Peyer's patch (tissue), 4 donors: ENCODE data around the gene RUBCN.

ENCODE experiments used
- CTCF ChIP-seq, 6 experiments: fragments of 450-650 bp in 4 of 6; fragments of 200-600 bp in 2 of 6; sonication (generic) in 1 of 6; IDR thresholded peaks; one replicate each; pipeline ENCODE4 v1.5.1; 2017 to 2019; ENCODE audit warnings: antibody characterized with exemption in 6 of 6, mild to moderate bottlenecking in 3 of 6, moderate library complexity in 1 of 6
- POLR2A ChIP-seq, 2 donors: fragments of 450-650 bp; IDR thresholded peaks; one replicate each; pipeline ENCODE4 v1.5.1; 2017; ENCODE audit warnings: antibody characterized with exemption in 2 of 2, mild to moderate bottlenecking in 2 of 2, moderate library complexity in 2 of 2

GRCh38 chr3:197690754-197691153 is 46.0 kb downstream of the RUBCN start:
- TF ChIP-seq CTCF (IDR thresholded peaks at IDR 0.05) (no peak), POLR2A (IDR thresholded peaks at IDR 0.05) (no peak)
